ENCODE measurements around the gene CD300H.

CD300H gene

DNA sequence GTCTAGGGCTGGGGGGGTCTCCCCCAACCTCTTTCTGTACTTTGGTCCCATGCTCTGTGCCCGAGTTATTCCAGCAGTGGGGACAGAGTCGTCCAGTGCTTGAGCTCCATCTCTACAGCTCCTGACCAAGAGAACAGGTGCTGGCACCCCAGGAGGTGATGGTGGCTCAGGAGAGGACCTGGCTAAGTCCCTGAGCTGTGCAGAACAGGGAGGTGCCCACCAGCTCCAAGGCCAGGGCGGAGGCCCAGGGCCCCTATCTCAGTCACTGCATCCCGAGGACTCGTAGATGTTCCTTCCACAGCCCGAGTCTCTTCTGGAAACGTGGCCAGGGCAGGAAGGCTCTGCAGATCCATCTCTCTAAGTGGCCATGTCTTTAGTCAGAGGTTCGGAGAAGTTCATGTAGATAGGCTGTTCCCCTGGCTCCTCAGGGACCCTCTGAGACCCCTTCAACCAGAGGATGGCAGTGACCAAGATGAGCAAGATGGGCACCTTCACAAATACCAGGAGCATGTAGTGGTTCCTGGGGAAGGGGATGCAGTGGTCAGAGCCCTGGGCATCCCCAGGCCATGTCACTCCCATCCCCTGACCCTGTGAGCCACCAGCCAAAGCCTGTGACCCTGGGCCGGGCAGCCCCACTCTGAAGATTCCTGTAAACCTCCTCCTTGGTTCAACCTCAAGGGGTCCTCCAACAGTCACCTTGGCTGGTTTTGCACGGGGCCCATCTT is 44.8 kb downstream of the CD300H start:
- ATAC-seq = no peak
- TF ChIP-seq SNAI2 (CRISPR knock-in tag; IDR thresholded peaks at IDR 0.05) = no peak
- TF ChIP-seq ZNF70 (CRISPR knock-in tag; IDR thresholded peaks at IDR 0.05) = no peak
- no peak for TF ChIP-seq TOX (CRISPR knock-in tag; IDR thresholded peaks at IDR 0.05; ENCODE audit: borderline replicate concordance)
- no peak for TF ChIP-seq ZNF565 (CRISPR knock-in tag; conservative IDR thresholded peaks at IDR 0.05; ENCODE audit: low read depth)
- no peak for TF ChIP-seq ZFP3 (CRISPR knock-in tag; IDR thresholded peaks at IDR 0.05)
- no peak for TF ChIP-seq RARB (CRISPR knock-in tag; IDR thresholded peaks at IDR 0.05)

DNA sequence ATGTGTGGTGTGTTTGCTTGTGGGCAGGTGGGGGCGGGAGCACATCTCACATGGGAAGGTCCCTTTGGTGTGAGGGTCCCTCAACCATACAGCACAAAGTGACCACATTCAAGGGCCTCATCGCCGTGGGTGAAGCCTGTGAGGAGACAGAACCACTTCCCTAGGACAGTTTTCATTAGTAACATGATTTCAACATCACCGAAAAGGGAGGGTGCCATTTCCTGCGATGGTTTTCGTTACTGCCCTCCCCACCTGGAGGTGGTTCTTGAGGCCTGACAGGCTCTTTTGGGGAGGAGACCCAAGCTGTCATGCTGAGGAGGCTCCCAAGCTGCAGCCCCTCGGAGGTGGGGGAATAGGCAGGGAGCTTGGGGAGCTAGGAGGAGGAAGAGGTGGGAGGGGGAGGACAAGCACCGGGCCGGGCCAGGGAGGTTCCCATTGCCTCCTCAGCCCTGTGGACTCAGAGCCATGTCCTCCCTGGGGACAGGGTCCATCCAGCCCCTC is 45.6 kb downstream of the CD300H start:
- TF ChIP-seq SNAI2 (CRISPR knock-in tag; IDR thresholded peaks at IDR 0.05) (no peak), RARB (CRISPR knock-in tag; IDR thresholded peaks at IDR 0.05) (no peak), ARNTL (CRISPR knock-in tag; IDR thresholded peaks at IDR 0.05; ENCODE audit: borderline replicate concordance, low read depth) (no peak), TOX (CRISPR knock-in tag; IDR thresholded peaks at IDR 0.05; ENCODE audit: borderline replicate concordance) (no peak), ZC3H10 (CRISPR knock-in tag; IDR thresholded peaks at IDR 0.05) (no peak), ZFP30 (CRISPR knock-in tag; IDR thresholded peaks at IDR 0.05) (no peak), OSR1 (CRISPR knock-in tag; IDR thresholded peaks at IDR 0.05) (no peak), PPARA (CRISPR knock-in tag; IDR thresholded peaks at IDR 0.05; ENCODE audit: borderline replicate concordance) (no peak), ESRRG (CRISPR knock-in tag; IDR thresholded peaks at IDR 0.05) (no peak), ZFP3 (CRISPR knock-in tag; IDR thresholded peaks at IDR 0.05) (no peak)
- TF ChIP-seq, protein P1, sequence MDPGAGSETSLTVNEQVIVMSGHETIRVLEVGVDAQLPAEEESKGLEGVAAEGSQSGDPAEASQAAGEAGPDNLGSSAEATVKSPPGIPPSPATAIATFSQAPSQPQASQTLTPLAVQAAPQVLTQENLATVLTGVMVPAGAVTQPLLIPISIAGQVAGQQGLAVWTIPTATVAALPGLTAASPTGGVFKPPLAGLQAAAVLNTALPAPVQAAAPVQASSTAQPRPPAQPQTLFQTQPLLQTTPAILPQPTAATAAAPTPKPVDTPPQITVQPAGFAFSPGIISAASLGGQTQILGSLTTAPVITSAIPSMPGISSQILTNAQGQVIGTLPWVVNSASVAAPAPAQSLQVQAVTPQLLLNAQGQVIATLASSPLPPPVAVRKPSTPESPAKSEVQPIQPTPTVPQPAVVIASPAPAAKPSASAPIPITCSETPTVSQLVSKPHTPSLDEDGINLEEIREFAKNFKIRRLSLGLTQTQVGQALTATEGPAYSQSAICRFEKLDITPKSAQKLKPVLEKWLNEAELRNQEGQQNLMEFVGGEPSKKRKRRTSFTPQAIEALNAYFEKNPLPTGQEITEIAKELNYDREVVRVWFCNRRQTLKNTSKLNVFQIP (CRISPR knock-in tag; IDR thresholded peaks at IDR 0.05; ENCODE audit: borderline replicate concordance, low read depth) = no peak
- ATAC-seq = no peak

DNA sequence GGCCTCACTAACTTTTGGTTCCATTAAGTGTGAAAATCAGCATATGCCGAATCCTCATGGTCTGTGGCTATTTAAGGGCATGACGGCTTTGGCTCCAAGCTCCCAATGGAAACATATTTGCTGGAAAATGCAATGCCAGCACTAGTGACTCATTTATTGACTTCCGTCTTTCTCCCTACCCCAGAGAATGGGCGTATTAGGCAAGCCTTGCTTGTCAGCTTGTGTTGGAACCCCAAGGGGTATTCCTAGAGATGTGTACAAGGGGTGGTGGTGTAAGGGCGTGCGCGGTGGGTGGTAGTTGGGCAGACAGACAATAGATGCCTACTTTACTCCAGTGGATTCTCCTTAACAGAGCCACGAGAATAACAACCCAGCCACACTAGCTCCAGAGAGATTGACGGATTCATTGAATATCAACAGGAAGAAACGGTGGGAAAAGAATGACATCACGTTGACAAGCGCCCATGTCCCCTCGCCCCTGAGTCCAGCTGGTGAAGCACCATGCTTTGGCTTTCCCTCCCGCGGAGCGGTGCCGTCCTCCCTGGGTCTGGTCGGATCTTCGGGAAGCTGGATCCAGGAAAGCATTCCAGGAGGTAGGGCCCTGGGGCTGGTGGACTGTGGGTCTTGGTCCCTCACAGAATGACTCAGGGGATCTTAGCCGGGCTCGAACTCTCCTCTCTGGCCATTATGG is 46.4 kb downstream of the CD300H start:
- no peak for ATAC-seq
- TF ChIP-seq, protein P1 (CRISPR knock-in tag; IDR thresholded peaks at IDR 0.05; ENCODE audit: borderline replicate concordance, low read depth) = no peak
- TF ChIP-seq, protein P2, sequence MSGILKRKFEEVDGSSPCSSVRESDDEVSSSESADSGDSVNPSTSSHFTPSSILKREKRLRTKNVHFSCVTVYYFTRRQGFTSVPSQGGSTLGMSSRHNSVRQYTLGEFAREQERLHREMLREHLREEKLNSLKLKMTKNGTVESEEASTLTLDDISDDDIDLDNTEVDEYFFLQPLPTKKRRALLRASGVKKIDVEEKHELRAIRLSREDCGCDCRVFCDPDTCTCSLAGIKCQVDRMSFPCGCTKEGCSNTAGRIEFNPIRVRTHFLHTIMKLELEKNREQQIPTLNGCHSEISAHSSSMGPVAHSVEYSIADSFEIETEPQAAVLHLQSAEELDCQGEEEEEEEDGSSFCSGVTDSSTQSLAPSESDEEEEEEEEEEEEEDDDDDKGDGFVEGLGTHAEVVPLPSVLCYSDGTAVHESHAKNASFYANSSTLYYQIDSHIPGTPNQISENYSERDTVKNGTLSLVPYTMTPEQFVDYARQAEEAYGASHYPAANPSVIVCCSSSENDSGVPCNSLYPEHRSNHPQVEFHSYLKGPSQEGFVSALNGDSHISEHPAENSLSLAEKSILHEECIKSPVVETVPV (CRISPR knock-in tag; IDR thresholded peaks at IDR 0.05) = no peak
- TF ChIP-seq TOX (CRISPR knock-in tag; IDR thresholded peaks at IDR 0.05; ENCODE audit: borderline replicate concordance) (no peak), ISL1 (CRISPR knock-in tag; IDR thresholded peaks at IDR 0.05) (no peak), ZFP3 (CRISPR knock-in tag; IDR thresholded peaks at IDR 0.05) (no peak), ESRRG (CRISPR knock-in tag; IDR thresholded peaks at IDR 0.05) (no peak), BACH2 (CRISPR knock-in tag; IDR thresholded peaks at IDR 0.05; ENCODE audit: borderline replicate concordance) (no peak), OSR1 (CRISPR knock-in tag; IDR thresholded peaks at IDR 0.05) (no peak), ARNTL (CRISPR knock-in tag; IDR thresholded peaks at IDR 0.05; ENCODE audit: borderline replicate concordance, low read depth) (no peak), ZNF565 (CRISPR knock-in tag; conservative IDR thresholded peaks at IDR 0.05; ENCODE audit: low read depth) (no peak), ZNF8 (CRISPR knock-in tag; IDR thresholded peaks at IDR 0.05) (no peak), GLIS3 (CRISPR knock-in tag; IDR thresholded peaks at IDR 0.05) (no peak), SNAI2 (CRISPR knock-in tag; IDR thresholded peaks at IDR 0.05) (no peak), ZFP30 (CRISPR knock-in tag; IDR thresholded peaks at IDR 0.05) (no peak), ZNF70 (CRISPR knock-in tag; IDR thresholded peaks at IDR 0.05) (no peak), ZC3H10 (CRISPR knock-in tag; IDR thresholded peaks at IDR 0.05) (no peak), RARB (CRISPR knock-in tag; IDR thresholded peaks at IDR 0.05) (no peak)
- TF ChIP-seq, protein P3, sequence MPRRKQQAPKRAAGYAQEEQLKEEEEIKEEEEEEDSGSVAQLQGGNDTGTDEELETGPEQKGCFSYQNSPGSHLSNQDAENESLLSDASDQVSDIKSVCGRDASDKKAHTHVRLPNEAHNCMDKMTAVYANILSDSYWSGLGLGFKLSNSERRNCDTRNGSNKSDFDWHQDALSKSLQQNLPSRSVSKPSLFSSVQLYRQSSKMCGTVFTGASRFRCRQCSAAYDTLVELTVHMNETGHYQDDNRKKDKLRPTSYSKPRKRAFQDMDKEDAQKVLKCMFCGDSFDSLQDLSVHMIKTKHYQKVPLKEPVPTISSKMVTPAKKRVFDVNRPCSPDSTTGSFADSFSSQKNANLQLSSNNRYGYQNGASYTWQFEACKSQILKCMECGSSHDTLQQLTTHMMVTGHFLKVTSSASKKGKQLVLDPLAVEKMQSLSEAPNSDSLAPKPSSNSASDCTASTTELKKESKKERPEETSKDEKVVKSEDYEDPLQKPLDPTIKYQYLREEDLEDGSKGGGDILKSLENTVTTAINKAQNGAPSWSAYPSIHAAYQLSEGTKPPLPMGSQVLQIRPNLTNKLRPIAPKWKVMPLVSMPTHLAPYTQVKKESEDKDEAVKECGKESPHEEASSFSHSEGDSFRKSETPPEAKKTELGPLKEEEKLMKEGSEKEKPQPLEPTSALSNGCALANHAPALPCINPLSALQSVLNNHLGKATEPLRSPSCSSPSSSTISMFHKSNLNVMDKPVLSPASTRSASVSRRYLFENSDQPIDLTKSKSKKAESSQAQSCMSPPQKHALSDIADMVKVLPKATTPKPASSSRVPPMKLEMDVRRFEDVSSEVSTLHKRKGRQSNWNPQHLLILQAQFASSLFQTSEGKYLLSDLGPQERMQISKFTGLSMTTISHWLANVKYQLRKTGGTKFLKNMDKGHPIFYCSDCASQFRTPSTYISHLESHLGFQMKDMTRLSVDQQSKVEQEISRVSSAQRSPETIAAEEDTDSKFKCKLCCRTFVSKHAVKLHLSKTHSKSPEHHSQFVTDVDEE (CRISPR knock-in tag; IDR thresholded peaks at IDR 0.05) = no peak
- TF ChIP-seq, protein P4, sequence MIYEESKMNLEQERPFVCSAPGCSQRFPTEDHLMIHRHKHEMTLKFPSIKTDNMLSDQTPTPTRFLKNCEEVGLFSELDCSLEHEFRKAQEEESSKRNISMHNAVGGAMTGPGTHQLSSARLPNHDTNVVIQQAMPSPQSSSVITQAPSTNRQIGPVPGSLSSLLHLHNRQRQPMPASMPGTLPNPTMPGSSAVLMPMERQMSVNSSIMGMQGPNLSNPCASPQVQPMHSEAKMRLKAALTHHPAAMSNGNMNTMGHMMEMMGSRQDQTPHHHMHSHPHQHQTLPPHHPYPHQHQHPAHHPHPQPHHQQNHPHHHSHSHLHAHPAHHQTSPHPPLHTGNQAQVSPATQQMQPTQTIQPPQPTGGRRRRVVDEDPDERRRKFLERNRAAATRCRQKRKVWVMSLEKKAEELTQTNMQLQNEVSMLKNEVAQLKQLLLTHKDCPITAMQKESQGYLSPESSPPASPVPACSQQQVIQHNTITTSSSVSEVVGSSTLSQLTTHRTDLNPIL (CRISPR knock-in tag; IDR thresholded peaks at IDR 0.05; ENCODE audit: low read depth) = no peak
- TF ChIP-seq, protein P5, sequence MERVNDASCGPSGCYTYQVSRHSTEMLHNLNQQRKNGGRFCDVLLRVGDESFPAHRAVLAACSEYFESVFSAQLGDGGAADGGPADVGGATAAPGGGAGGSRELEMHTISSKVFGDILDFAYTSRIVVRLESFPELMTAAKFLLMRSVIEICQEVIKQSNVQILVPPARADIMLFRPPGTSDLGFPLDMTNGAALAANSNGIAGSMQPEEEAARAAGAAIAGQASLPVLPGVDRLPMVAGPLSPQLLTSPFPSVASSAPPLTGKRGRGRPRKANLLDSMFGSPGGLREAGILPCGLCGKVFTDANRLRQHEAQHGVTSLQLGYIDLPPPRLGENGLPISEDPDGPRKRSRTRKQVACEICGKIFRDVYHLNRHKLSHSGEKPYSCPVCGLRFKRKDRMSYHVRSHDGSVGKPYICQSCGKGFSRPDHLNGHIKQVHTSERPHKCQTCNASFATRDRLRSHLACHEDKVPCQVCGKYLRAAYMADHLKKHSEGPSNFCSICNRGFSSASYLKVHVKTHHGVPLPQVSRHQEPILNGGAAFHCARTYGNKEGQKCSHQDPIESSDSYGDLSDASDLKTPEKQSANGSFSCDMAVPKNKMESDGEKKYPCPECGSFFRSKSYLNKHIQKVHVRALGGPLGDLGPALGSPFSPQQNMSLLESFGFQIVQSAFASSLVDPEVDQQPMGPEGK (CRISPR knock-in tag; IDR thresholded peaks at IDR 0.05; ENCODE audit: borderline replicate concordance) = no peak
